Endometrium (tissue), 2 donors: Measurements from ENCODE around the gene SLC25A47.

Experiments
- FAIRE-seq: peaks from 2 replicates; lab custom pipeline; 2012; peaks lifted over from hg19 to GRCh38; lab: Jason Lieb, UNC
- donor health status: control.
- donor health status: control.

Gene SLC25A47

DNA sequence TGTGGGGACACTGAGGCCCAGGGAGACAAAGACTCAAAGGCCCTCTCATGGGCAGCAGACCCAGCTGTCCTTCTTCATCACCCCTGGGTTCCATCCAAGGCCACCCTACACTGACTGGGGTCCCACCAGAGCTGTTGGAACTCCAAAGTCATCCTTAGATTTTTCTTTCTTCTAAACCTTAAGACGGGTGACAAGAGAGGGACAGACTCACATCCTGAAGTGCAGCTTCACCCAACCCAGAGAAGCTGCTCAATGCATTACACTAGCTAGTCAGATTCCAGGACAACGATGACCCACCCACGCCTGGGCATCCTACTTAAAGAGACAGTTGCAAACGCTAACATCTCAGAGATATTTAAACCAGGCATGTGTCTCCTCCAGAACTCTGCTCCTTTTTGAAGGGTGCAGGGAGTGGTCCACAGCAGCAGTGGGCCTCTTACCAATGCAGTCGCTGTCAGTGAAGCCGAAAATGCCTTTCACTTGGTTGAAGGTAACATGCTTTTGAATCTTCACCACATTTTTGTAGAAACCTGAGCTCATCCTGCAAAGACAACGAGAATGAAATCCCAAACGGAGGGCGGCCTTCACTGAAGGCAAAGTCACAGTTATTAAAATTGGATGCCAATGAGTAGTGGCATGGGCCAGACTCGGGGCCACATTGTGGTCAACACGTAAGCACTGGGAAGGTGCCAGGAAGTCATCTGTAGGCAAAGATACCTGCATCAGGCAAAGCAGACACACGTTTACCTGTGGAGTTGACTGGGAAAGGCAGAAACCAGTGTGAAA lies 23.4 kb downstream of the SLC25A47 start:
- no peak for FAIRE-seq

DNA sequence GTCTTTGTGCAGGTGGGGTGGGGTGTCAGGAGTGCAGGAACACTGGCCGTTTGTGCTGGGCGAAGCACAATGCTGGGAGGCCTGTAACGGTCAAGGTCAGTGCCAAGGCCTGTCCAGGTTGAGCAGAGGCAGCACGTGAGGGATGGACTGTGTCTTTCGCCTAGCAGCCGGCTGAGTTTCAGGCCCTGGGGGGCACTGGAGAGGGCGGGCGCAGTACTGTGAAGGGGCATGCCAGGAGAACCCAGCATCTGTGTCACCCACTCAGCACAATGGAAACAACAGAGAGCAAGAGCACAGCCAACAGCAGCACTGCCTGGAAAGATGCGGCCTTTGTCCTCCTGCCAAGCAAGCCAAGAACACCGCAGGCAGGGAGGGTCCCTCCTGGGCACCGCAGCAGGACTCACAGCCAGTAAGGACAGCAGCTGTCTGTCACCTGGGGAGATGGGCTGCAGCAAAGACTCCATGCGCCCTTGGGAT lies 25.2 kb downstream of the SLC25A47 start:
- no peak for FAIRE-seq

DNA sequence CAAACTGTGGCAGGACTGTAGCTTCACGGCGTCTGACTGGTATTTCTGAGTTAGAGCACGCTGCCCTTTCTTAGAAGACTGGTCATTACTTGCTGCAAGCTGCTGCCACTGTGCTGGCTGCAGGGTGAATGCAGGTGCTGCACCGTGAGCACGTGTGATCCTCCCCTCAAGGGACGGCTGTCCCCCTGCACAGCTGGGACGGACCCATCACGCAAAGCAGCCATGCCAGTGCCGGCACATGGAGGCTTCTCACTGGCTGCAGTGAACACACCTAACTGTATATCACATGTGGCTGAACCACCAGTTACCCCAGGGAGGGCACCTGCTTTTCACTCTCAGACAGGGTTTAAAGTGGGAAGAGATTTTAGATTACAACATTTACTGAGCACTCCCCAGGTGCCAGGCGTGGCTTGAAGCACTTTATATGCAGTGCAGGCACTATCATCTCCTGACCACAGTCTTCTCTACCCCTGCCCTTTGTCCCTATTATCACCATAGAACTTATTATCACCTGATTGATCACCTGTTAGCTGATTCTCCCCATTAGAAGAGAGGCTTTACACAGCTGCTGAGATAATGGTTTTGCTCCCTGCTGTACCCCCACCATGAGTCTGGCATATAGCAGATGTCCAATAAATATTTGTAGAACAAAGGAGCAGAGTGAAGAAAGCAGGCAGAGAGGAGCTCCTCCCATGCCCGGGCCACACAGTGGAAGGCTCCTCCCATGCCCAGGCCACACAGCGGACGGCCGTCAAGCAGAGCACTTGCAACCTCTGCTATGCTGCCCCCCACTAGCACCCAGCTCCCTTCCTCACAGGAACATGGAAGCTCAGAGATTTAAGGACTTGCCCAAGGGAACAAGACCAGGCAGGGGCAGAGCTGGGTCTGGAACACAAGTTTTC lies 25.9 kb downstream of the SLC25A47 start:
- FAIRE-seq: no peak

DNA sequence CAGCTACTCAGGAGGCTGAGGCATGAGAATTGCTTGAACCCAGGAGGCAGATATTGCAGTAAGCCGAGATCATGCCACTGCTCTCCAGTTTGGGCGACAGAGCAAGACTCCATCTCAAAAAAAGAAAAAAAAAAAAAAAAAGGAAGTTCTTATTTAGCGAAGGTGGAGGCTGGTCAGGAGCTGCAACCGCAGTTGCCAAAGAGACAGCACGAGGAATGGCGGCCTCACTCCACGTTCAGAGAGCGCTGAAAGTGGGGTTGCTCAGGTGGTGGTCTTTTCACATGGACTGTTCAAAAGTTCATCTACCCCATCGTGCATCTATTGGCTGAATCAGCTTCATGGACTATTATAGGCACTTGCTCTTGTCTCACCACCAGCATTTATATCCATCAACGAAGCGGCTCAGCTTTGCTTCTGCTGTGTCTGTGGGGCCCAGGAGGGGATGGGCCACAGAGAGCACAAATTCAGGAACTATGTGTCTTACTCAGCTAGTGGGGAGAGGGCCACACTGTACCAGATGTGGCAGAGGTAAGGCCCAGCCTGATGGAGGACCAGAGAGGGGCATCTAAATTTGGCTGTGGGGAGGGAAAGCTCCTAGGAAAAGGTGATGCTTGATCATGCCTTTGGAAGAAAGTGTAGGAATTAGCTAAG lies 27.3 kb downstream of the SLC25A47 start:
- FAIRE-seq: no peak

DNA sequence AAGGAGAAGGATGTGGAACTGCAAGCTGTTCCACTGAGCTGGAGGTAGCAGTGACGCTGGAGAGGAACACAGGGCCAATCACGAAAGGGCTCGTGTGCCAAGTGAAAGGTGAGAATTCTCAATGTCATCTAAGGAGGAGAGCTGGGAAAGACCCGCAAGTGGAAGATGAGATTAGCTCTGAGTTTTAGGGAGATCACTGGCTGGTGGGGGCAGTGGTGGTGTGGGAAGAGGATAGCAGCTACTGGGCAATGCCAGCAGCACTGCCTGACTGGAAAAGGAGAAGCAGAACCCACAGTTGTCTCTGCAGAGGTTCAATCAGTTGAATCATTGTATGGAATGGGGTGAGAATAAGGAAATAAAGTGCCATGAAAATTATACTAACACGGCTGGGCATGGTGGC lies 27.8 kb downstream of the SLC25A47 start:
- FAIRE-seq: no peak

DNA sequence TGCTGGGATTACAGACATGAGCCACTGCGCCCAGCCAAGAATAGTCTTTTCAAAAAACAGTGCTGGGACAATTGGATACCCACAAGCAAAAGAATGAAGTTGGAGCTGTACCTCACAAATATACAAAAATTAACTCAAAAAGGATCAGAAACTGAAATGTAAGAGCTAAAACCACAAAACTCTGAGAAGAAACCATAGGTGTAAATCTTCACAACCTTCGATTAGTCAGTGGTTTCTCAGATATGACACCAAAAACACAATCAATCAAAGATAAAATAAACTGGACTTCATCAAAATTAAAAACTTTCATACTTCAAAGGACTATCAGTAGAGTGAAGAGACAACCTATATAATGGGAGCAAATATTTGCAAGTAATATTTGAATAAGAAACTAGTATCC lies 35.3 kb downstream of the SLC25A47 start:
- no peak for FAIRE-seq

DNA sequence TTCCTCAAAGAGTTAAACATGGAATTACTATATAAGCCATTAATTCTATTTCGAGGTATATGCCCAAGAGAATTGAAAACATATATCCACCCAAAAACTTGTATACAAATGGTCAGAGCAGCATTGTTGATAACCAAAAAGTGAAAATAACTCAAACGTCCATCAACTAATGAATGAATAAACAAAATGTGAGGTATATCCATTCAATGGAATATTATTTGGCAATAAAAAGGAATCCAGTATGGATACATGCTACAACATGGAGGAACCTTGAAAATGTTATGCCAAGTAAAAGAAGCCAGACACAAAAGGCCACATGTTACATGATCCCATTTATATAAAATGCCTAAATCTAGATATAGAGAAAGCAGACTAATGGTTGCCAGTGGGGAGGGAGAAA lies 36.0 kb downstream of the SLC25A47 start:
- FAIRE-seq: no peak

DNA sequence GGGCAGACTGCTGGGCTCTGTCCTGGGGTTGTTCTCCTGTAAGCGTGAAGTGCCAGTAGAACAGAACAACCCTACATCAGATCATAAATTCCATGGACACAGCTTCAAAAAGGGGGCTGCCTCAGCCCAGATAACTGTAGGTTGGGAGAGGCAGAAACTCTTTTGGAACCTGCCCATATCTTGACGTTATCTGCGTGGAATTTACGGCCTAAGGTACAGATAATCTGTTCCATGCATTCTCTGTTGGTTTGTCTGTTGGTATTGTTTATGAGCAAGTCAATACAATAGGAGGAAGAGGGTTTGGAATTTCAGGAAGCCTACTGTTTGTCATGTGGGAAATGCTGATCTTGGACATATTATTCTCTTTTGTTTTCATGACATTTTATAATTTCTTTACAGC lies 36.7 kb downstream of the SLC25A47 start:
- no peak for FAIRE-seq

DNA sequence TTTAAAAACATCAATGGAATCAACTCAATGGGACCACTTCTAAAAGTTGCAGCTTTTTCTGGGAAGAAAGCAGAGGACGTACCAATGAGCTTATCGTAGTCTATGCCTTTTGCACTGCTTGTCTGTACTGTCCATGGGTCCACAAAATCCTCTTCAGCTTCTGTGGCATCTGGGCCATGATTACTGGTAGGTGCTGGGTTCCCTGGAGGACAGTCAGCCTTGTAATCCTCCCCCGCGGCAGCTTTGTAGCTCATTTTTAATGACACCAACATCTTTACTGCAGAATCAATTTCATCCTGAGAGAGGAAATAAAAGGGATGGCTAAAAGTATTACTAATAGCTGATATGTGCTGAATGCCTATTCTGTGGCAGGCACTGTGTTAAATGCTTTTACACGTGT lies 38.5 kb downstream of the SLC25A47 start:
- FAIRE-seq: no peak

DNA sequence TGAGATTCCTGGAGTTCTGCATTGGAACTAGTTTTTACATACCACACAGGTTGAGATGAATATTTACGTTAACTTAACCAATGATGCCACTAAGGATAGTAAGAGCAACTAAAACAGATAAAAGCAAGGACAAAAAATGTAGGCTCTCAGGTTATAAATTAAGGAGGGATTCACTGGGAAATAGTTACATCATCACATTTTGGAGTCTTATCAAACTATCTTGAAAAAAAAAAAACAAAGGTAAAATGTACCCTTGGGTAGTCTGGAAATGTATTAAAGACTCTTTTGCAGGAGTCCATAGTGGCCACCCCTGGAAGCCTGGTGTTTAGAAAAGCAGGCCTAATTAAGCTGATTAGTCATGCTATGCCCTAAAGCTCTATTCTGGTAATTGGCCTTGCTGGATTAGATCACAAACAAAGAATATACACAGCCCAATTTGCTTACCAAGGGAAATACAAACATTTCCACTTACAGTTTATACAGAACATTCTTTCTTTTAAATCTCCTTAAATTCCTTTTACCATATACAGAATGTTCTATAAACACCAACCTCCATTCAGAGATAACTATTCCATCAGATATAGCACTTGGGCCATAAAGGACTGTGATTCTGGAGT lies 39.3 kb downstream of the SLC25A47 start:
- FAIRE-seq: no peak

DNA sequence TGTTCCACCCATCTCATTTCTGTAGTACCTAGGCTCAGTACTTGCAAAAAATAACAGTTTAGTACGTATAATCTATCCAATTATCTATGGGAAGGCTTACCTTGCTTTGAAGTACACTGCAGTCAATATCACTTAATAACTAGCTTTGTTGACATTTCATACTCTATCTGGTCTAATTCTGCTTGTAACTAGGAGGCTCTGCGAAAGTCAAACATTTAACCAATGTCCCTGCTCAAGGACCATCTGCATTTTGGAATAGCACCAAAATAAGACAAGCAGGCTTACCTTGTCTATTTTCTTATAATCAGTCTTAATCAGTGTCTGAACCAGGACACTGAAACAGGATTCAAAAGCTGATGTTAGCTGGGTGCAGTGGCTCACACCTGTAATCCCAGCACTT lies 39.9 kb downstream of the SLC25A47 start:
- FAIRE-seq: no peak

DNA sequence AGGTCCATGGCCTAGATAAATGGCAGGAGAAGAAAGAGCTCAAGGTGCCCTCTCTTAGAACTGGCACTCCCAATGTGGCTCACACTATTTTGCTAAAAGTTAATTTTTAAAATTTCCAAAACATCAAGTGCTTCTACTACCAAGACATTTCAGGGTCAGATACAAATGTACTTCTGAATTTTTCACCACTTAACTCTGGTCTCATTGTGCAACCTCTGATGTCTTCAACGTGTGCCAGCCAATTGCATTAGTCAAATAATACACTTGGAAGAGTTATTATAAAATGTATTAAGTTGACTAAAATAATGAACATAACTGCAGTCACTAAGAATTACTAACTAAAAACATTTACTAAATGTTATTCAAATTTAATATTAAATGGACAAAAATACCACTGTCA lies 41.3 kb downstream of the SLC25A47 start:
- no peak for FAIRE-seq

DNA sequence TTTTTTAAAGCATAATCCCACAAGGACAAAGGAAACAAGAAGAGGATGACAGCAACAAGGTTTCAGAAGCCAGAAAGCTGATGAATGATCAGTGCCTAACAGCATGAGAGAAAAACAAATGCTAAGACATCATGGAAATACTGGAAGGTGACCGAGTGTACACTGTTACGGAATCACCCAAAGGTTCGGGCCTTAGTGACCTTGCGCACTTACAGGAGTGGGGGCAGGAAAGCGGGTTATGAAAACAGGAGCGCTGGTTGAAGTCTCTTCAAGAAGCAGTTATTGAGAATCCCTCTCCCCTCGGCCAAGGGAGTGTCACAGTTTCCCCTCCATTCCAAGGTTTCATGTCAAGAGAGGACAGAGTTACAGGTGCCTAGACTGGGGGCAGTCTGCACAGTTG lies 42.6 kb downstream of the SLC25A47 start:
- no peak for FAIRE-seq

DNA sequence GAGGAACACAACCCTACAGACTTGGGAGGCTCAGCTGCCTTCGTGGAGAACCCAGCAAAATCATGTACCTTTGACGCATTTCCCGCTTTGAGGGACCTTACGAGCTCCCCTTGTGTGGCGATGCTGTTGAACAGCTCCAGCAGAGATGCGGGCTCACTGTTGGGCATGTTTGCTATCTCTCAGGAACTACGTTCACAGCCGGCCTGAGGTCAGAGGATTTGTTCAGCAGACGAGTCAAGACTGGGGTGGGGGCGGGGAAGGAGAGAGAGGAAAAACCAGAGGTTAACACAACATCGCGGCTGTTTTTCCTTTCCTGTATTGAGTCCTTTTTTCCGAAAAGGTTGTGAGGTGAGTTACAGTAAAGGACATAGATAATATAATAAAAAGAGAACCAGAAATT lies 45.9 kb downstream of the SLC25A47 start:
- no peak for FAIRE-seq

DNA sequence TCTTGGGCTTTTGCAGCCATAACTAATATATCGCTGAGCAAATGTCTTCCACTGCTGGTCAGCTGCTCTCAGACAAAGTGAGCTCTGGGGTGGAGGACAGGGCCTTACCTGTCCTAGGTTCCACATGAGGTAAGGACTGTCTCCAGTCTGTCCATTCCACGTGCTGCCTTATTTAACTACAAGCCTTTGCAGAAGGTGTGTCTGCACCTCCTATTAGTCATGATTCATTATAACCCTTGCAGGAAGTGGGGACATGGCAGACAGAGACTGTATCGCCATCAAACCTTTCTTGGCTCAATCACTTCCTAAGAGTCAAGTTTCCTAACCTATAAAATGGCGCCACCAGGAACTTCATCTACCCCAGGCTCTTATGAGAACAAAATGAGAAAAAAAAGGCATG lies 46.9 kb downstream of the SLC25A47 start:
- no peak for FAIRE-seq

DNA sequence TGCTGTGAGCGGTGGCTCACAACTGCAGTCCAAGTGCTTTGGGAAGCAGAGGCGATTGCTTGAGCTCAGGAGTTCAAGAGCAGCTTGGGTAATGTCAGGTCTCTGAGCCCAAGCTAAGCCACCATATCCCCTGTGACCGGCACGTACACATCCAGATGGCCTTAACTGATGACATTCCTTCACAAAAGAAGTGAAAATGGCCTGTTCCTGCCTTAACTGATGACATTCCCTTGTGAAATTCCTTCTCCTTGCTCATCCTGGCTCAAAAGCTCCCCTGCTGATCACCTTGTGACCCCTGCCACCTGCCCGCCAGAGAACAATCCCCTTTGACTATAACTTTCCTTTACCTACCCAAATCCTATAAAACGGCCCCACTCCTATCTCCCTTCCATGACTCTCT lies 48.6 kb downstream of the SLC25A47 start:
- FAIRE-seq: no peak

DNA sequence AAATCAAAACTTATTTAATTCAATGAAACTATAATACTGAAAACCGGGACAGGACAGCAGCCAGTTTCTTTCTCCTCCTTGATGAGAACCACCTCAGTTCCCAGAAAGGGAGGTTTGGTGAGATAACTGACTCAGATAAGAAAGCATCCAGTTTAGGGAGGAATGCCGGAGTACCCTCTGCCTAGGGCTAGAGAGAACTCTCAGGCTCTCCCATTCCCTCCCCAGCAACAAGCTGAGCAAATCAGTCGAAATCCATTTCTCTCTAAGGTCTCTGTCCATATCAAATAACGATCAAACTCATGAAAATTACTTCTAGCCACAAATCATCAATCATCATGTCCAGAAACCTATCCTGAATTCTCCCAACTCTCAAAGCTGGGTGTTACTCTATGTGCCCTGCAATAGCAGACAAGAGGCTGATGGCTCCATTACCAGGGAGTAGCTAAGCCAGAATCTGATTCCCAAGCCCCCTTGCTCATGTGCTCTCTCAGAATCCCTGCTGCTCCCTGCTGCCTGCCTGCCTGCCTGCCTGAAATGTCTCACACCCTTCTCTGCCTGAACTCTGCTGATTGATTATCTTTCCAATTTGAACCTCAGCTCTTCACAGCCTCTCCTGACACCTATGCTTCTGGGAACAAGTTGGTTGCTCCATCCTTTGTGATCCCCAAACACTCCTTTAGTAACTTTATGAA lies 49.4 kb downstream of the SLC25A47 start:
- no peak for FAIRE-seq

DNA sequence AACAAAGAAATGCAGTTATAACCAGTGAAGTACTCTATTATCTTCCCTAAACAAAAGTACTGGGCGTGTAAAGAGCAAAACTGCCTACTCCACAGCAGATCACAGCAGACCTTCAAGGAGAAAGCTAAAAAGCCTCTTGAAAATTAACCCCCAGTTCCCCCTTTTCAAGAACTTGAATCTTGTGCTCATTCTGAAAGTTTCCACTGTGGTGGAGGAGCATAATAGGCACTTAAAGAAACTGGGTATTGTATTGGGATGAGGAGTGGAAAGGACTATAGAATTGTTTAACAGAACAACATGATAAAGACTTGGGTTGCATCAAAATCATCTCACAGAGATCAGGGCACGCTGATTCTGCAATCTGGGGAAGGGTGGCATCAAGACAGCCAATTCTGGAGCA lies 51.1 kb downstream of the SLC25A47 start:
- no peak for FAIRE-seq

DNA sequence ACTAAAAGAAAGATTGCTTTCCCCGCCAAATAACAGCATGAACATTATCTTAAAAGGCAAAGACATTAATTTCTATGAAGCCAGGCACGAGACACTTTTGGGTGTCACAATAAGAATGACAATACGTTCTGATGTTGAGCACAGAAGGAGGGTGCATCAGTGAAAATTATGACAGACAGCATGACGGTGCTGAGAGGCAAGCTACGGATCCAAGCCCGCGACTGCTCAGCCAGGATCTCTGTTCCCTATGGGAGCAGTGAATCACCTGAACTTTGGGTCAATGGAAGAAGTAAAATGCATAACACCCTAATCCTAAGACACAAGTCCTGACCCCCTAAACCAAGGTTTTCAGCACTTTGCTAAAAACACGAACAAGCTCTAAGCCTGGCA lies 51.7 kb downstream of the SLC25A47 start:
- no peak for FAIRE-seq

DNA sequence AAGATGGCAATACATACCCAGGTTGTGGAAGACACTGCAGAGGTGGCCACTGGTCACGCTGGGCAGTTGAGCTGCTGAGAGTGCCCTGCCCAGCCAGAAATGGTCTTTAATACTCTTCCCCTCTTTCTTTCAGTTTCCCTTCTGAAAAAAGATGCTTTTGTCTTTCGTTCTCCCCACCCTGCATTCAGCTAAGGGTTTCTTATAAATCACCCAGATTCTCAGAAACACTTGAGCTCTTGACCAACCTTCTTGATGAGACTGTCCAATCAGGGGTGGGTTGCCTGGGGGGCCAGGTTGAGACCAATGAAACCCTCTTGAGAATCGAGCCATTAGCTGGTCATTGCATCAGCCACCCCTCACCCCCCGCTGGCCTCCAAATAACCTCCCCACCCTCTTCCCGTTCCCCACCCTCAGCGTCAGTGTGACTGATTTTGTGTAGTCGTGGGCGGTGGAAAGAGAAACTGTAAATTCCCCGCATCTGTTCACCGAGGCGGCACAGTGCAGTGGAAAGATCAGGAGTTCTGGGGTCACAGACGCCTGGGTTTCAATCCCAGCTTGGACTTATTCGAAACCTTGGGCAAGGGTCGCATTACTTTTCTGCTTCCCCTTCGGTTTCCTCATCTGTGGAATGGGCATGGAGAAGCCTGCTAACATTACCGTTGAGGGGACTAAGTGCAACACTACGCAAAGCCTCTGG lies 52.3 kb downstream of the SLC25A47 start:
- no peak for FAIRE-seq
